Coronary artery (tissue), 2 donors: ENCODE results near the gene REEP3.
"Not testable (repeated sequence)": the region's sequence is repeated elsewhere in the genome, so short reads cannot be mapped to it uniquely, and the experiment has no call there.

Experiments
- DNase-seq: peaks from one replicate; pipeline ENCODE4 v3.0.0-alpha.2; 2017; ENCODE audit warnings: low spot score
- H3K27ac ChIP-seq, 2 donors: fragments of 200-600 bp; sonication (generic); one replicate each; pipeline ENCODE4 v1.5.1; 2016 to 2019
- H3K4me3 ChIP-seq: fragments of 200-600 bp; sonication (generic); 2 replicates; pipeline ENCODE4 v1.5.1; 2016; ENCODE audit warnings: mild to moderate bottlenecking, moderate library complexity
- CTCF ChIP-seq: fragments of 200-600 bp; sonication (generic); IDR thresholded peaks from one replicate; pipeline ENCODE4 v1.5.1; 2019; ENCODE audit warnings: antibody characterized with exemption

Gene REEP3

GRCh38 chr10:63644418-63645142 is 123.4 kb downstream of the REEP3 start:
- H3K27ac ChIP-seq = peak overlapping the region in 1 of 2 donors; percentile 59
- no peak for DNase-seq
- H3K4me3 ChIP-seq = no peak overlapping the region
- TF ChIP-seq CTCF = no peak

- DNase-seq = no peak
- Histone ChIP-seq H3K4me3 (no peak overlapping the region), H3K27ac (peak overlapping the region in 1 of 2 donors; percentile 59)
- no peak for TF ChIP-seq CTCF
Measured at GRCh38 chr10:63645195-63645594, 124.0 kb downstream of the REEP3 start.

DNA sequence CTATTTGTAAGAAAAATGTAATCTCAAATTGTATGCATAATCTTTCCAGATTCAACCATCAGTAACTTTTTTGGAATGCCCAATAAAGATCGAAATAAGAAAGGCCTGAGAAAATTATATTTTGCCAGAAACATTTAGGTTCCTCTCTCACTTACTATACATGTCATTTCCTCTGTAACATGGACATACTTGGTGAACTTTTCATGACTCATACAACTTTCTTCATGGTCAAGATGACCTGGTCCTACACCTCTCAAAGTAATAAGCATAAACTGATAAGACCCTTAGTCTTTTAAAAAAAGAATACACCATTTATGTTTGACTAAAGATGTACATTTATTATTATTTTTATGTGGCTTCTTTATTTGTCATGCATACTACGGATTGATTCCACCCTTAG is 125.3 kb downstream of the REEP3 start:
- no peak for DNase-seq
- TF ChIP-seq CTCF = no peak
- H3K27ac ChIP-seq = no peak overlapping the region

GRCh38 chr10:63651864-63652263 is 130.7 kb downstream of the REEP3 start:
- TF ChIP-seq CTCF = no peak
- DNase-seq = no peak
- Histone ChIP-seq H3K27ac (no peak overlapping the region), H3K4me3 (no peak overlapping the region)

More for the DNA sequence above, 125.3 kb downstream of the REEP3 start:
- H3K4me3 ChIP-seq = no peak overlapping the region

DNA sequence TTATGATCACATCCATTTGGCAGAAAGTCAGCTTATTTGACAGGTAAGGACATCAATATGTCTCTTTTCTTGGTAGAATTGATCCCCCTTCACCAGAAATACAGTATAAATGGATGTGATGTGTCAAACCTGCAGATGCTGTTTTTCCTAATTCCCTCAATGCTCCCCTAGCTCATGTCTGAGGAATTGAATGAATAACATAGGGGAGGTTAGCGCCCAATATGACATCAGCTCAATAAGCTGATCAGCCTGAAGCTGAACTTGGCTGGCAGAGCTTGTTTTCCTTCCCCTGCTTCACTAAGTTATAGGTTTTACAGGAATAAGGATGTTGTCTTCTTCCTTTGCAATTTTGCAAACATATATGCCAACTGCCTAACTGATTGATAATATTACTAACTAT is 132.5 kb downstream of the REEP3 start:
- no peak for DNase-seq
- TF ChIP-seq CTCF = no peak
- no peak overlapping the region for H3K27ac ChIP-seq
- no peak overlapping the region for H3K4me3 ChIP-seq

GRCh38 chr10:63657761-63658160 is 136.6 kb downstream of the REEP3 start:
- TF ChIP-seq CTCF = no peak
- H3K27ac ChIP-seq = no peak overlapping the region
- H3K4me3 ChIP-seq = no peak overlapping the region
- DNase-seq = no peak

DNA sequence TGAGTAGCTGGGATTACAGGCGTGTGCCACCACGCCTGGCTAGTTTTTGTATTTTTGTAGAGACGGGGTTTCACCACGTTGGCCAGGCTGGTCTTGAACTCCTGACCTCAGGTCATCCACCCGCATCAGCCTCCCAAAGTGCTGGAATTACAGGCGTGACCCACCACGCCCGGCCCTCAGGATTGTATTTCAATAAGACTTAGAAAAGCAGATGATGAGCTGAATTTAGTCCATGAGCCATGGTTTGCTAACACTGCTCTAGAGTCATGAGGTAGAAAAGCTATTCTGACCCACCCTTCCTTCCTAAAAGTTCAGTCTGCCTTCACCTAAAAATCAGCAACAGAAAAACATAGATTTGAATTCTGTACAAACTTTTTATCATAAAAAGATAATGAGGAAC is 139.7 kb downstream of the REEP3 start:
- not testable (repeated sequence) for H3K27ac ChIP-seq, DNase-seq

More for the DNA sequence above, 139.7 kb downstream of the REEP3 start:
- H3K4me3 ChIP-seq = not testable (repeated sequence)
